Subcutaneous adipose tissue (tissue), 4 donors: ENCODE data around the gene RIMS4. TPM values are rescaled to one million over a fixed set of nuclear protein-coding genes. Genes with fewer than 3 reads are reported as not detected.

ENCODE experiments used
- total RNA-seq, 4 donors: library from RNA; depleted of rRNA; stranded (reverse); fragments of >200 nt; gene quantifications; one replicate each; pipeline ENCODE4 v1.1.0, GENCODE V29; 2016
- TF ChIP-seq, protein P1 (sequence below): fragments of 450-650 bp; IDR thresholded peaks from one replicate; pipeline ENCODE4 v1.5.1; 2016; ENCODE audit warnings: low read depth, mild to moderate bottlenecking, control low read depth, antibody characterized with exemption, moderate library complexity

The RIMS4 gene
- total RNA-seq, 4 donors from 2014 or later = 0.34 to 0.44 TPM; not detected in 2

- TF ChIP-seq, protein P1, sequence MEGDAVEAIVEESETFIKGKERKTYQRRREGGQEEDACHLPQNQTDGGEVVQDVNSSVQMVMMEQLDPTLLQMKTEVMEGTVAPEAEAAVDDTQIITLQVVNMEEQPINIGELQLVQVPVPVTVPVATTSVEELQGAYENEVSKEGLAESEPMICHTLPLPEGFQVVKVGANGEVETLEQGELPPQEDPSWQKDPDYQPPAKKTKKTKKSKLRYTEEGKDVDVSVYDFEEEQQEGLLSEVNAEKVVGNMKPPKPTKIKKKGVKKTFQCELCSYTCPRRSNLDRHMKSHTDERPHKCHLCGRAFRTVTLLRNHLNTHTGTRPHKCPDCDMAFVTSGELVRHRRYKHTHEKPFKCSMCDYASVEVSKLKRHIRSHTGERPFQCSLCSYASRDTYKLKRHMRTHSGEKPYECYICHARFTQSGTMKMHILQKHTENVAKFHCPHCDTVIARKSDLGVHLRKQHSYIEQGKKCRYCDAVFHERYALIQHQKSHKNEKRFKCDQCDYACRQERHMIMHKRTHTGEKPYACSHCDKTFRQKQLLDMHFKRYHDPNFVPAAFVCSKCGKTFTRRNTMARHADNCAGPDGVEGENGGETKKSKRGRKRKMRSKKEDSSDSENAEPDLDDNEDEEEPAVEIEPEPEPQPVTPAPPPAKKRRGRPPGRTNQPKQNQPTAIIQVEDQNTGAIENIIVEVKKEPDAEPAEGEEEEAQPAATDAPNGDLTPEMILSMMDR = no peak
These were observed 94.6 kb downstream of the RIMS4 start for GRCh38 chr20:44715499-44716308.

GRCh38 chr20:44714701-44715498 is 95.4 kb downstream of the RIMS4 start, which contains the start of gene CCN5:
Gene CCN5, plus strand, starts transcription at chr20:44715369. Its CDS starts 22 bp downstream, at chr20:44715391.
- TF ChIP-seq, protein P1 = no peak

- TF ChIP-seq, protein P1 = no peak
These were observed 96.1 kb downstream of the RIMS4 start for GRCh38 chr20:44714102-44714700.

GRCh38 chr20:44711237-44711636 is 99.1 kb downstream of the RIMS4 start:
- TF ChIP-seq, protein P1 = no peak

DNA sequence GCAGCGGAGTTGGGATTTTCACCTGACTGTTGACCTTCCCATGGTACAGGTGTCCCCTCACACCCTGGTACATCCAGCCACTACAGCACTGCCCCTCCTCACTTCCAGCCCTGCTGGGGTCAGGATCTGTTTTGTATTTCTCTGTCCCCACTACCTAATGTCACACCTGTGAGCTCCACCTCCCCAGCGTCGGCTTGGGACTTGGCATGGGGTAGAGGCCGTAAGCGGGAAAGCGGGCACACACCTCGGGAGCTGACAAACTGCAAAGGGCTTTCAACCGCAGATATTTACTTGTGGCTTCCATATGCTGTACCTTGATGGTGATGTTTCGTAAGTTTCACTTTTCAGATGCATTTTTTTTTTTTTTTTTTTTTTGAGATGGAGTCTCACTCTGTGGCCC is 100.5 kb downstream of the RIMS4 start:
- TF ChIP-seq, protein P1 = no peak

DNA sequence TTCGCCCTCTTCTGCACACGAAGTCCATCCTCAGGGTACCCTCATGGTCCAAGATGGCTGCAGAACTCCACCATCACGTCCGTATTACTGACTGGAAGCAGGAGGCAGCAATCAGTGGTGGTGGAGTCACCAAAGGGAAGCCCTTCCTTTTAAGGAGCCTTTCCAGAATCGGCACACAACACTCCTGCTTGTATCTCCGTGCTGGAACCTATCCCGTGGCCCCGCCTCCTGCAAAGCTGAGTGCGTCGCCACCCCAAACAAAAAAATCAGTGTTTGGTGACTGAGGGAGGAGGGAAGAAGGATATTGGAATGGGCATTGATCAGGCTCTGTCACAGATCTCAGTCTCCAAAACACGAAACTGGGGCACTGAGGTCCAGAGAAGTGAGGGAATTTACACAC is 101.0 kb downstream of the RIMS4 start:
- TF ChIP-seq, protein P1 = no peak

- TF ChIP-seq, protein P1 = no peak
These were observed 103.2 kb downstream of the RIMS4 start for GRCh38 chr20:44707018-44707579.
